Adrenal gland (tissue), 5 donors: ENCODE measurements around the gene CCL11.

Experiments used
- CTCF ChIP-seq, 6 experiments: fragments of 450-650 bp in 4 of 6; fragments of 200-600 bp in 2 of 6; sonication (generic) in 1 of 6; IDR thresholded peaks; 1 replicate in 5 of 6; 2 replicates in 1 of 6; pipeline versions ENCODE4 v1.5.1 to v1.8.0; 2016 to 2021; ENCODE audit warnings: antibody characterized with exemption in 6 of 6, mild to moderate bottlenecking in 2 of 6, moderate library complexity in 1 of 6
- POLR2A ChIP-seq, 2 donors: fragments of 450-650 bp; IDR thresholded peaks; one replicate each; pipeline ENCODE4 v1.6.1; 2017; ENCODE audit warnings: antibody characterized with exemption in 2 of 2, mild to moderate bottlenecking in 2 of 2, moderate library complexity in 1 of 2
- donor health status: DM: no; HTN: no; CAD: no.

DNA sequence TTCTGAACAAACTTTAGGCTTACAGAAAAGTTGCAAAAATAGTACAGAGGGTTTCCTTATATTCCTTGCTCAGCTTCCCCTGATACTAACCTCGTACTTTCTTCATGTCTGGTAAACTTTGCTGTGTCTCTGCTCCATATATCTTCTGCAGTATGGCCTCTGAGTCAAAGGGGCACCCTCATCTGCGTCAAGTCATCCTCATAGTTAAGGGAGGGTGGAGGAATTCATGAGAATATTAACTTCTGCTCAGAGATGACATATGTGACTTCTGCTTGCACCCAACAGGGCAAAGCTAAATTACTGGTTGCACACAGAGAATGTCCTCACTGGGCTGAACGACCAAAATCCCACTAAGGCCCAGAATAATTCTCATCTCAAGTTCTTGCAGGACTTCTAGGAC lies 19.8 kb upstream of the CCL11 start:
- TF ChIP-seq CTCF (IDR thresholded peaks at IDR 0.05) = no peak
- TF ChIP-seq POLR2A (IDR thresholded peaks at IDR 0.05) = no peak
